K562 (cell line): ENCODE measurements around the gene PDE9A. TPM values are rescaled to one million over a fixed set of nuclear protein-coding genes. Genes with fewer than 3 reads are reported as not detected.

Source experiments
- ATAC-seq: fragments of 200-7000 bp; cut with Tn5 transposase; 3 replicates; pipeline ENCODE4 v1.9.1; 2020; ENCODE audit warnings: moderate library complexity
- BruUV-seq: library from RNA; stranded (reverse); fragments of 400-500 nt; replicated peaks from 2 replicates; lab custom pipeline; 2021; lab: Mats Ljungman, UMichigan
- CTCF ChIA-PET: fragments of 300-600 bp; formaldehyde crosslinking; extraction: SDS; loops from one replicate; lab custom pipeline; 2021; ENCODE audit warnings: low intra/inter-chr PET ratio; lab: Yijun Ruan, JAX
- POLR2A ChIA-PET: fragments of 300-600, 350-650 bp; sonication (Branson Sonifier 250); formaldehyde crosslinking; extraction: SDS; loops from one replicate; lab custom pipeline; 2021; ENCODE audit warnings: antibody characterized with exemption, inconsistent platforms; lab: Yijun Ruan, JAX
- DNase-seq, 4 experiments: peaks; one replicate each; pipeline versions ENCODE4 v3.0.0 to v3.0.0-alpha.2; 2011 to 2018; ENCODE audit warnings: low spot score in 3 of 4, mixed read lengths in 3 of 4; ENCODE audit errors: extremely low read depth in 1 of 4
- FAIRE-seq: peaks from 2 replicates; lab custom pipeline; 2011; peaks lifted over from hg19 to GRCh38; lab: Jason Lieb, UNC
- H2AFZ ChIP-seq: 2 replicates; pipeline ENCODE4 v1.6.0; 2011; ENCODE audit warnings: low read depth, low read length, control low read depth, inconsistent platforms
- H3K27ac ChIP-seq: fragments of 200-600 bp; 3 replicates; pipeline ENCODE4 v1.8.0; 2011; ENCODE audit warnings: low read depth, mild to moderate bottlenecking, control low read depth, inconsistent platforms, low read length, moderate library complexity, mixed read lengths; ENCODE audit errors: extremely low read depth
- H3K27me3 ChIP-seq, 2 experiments: fragments of 300-600 bp in 1 of 2; 2 replicates in 1 of 2; 3 replicates in 1 of 2; pipeline versions ENCODE4 v1.6.0 to v1.8.0; 2011; ENCODE audit warnings: inconsistent platforms in 2 of 2, low read length in 2 of 2, mild to moderate bottlenecking in 1 of 2, mixed read lengths in 1 of 2, moderate library complexity in 1 of 2; ENCODE audit not compliant: control insufficient read depth in 2 of 2, insufficient read depth in 2 of 2
- H3K36me3 ChIP-seq: fragments of 300-600 bp; 3 replicates; pipeline ENCODE4 v1.8.0; 2011; ENCODE audit warnings: mild to moderate bottlenecking, low read length, inconsistent platforms; ENCODE audit not compliant: control insufficient read depth, insufficient read depth
- H3K4me1 ChIP-seq, 2 experiments: fragments of 200-600 bp in 1 of 2; replicated peaks in 1 of 2; 2 replicates in 1 of 2; 3 replicates in 1 of 2; pipeline versions ENCODE4 v1.5.1 to v1.8.0; 2011; ENCODE audit warnings: inconsistent platforms in 2 of 2, low read length in 2 of 2, mild to moderate bottlenecking in 1 of 2, mixed read lengths in 1 of 2, moderate library complexity in 1 of 2; ENCODE audit not compliant: control insufficient read depth in 2 of 2, insufficient read depth in 2 of 2
- H3K4me2 ChIP-seq: 2 replicates; pipeline ENCODE4 v1.6.1; 2011; ENCODE audit warnings: low read length, control low read depth, inconsistent platforms, mixed read lengths; ENCODE audit not compliant: insufficient read depth
- H3K4me3 ChIP-seq: fragments of 200-600 bp; sonication (generic), shearing (Covaris generic); 2 replicates; pipeline ENCODE4 v1.5.1; 2016; ENCODE audit warnings: control low read depth, inconsistent platforms
- H3K79me2 ChIP-seq: fragments of 200-600 bp; 3 replicates; pipeline ENCODE4 v1.8.0; 2011; ENCODE audit warnings: low read length, inconsistent platforms; ENCODE audit not compliant: control insufficient read depth, insufficient read depth
- H3K9ac ChIP-seq, 2 experiments: 2 replicates each; pipeline versions ENCODE4 v1.6.0 to v1.6.1; 2011; ENCODE audit warnings: low read depth in 2 of 2, low read length in 2 of 2, control low read depth in 1 of 2, inconsistent platforms in 1 of 2, mild to moderate bottlenecking in 1 of 2, mixed read lengths in 1 of 2; ENCODE audit not compliant: insufficient read depth in 1 of 2
- H3K9me1 ChIP-seq: one replicate; pipeline ENCODE4 v1.6.0; 2011; ENCODE audit warnings: inconsistent platforms, mild to moderate bottlenecking, low read length, moderate library complexity; ENCODE audit not compliant: control insufficient read depth, insufficient read depth
- H3K9me3 ChIP-seq: replicated peaks from 2 replicates; pipeline ENCODE4 v1.5.1; 2011; ENCODE audit warnings: low read depth, low read length, inconsistent platforms; ENCODE audit not compliant: control insufficient read depth, insufficient read depth
- H4K20me1 ChIP-seq: replicated peaks from 2 replicates; pipeline ENCODE4 v1.6.1; 2011; ENCODE audit warnings: low read length, inconsistent platforms, mixed read lengths; ENCODE audit not compliant: control insufficient read depth, insufficient read depth
- BRCA1 ChIP-seq, 2 experiments: fragments of 450-650 bp in 1 of 2; sonication (generic) in 1 of 2; formaldehyde crosslinking in 1 of 2; IDR thresholded peaks; 2 replicates each; pipeline versions ENCODE4 v1.5.0 to v1.6.1; 2017 to 2020; ENCODE audit warnings: mild to moderate bottlenecking in 1 of 2, missing genetic modification reagents in 1 of 2
- CCNT2 ChIP-seq: IDR thresholded peaks from 2 replicates; pipeline ENCODE4 v1.6.1; 2011; ENCODE audit warnings: borderline replicate concordance, low read depth, mild to moderate bottlenecking, moderate library complexity, mixed read lengths, low read length; ENCODE audit not compliant: insufficient read length; ENCODE audit errors: extremely low read depth
- DDX20 ChIP-seq: fragments of 450-650 bp; IDR thresholded peaks from 2 replicates; pipeline ENCODE4 v1.6.1; 2016; ENCODE audit warnings: missing genetic modification characterization, low read depth, mild to moderate bottlenecking, missing compliant biosample characterization, moderate library complexity
- FOXK2 ChIP-seq, 2 experiments: fragments of 450-650 bp; IDR thresholded peaks in 1 of 2; conservative IDR thresholded peaks in 1 of 2; 2 replicates each; pipeline ENCODE4 v1.6.1; 2016; ENCODE audit warnings: low read depth in 2 of 2, mild to moderate bottlenecking in 1 of 2
- KLF10 ChIP-seq: fragments of 250-450 bp; sonication (Bioruptor Pico); IDR thresholded peaks from 2 replicates; pipeline ENCODE4 v1.6.1; 2021; ENCODE audit warnings: matching md5 sums
- NUFIP1 ChIP-seq: fragments of 450-650 bp; IDR thresholded peaks from 2 replicates; pipeline ENCODE4 v1.6.1; 2018; ENCODE audit not compliant: partially characterized antibody
- PURB ChIP-seq: sonication (generic); formaldehyde crosslinking; IDR thresholded peaks from 2 replicates; pipeline ENCODE4 v1.9.0; 2021; ENCODE audit warnings: low read depth, mild to moderate bottlenecking, missing genetic modification reagents
- RB1 ChIP-seq: fragments of 450-650 bp; IDR thresholded peaks from 2 replicates; pipeline ENCODE4 v1.6.1; 2017; ENCODE audit warnings: low read depth, mild to moderate bottlenecking
- SMAD2 ChIP-seq: fragments of 150-350 bp; IDR thresholded peaks from 2 replicates; pipeline ENCODE4 v1.6.1; 2014; ENCODE audit warnings: low read depth, mild to moderate bottlenecking, low read length
- SP2 ChIP-seq: IDR thresholded peaks from 2 replicates; pipeline ENCODE4 v1.6.1; 2011; ENCODE audit warnings: mild to moderate bottlenecking, low read depth, low read length, moderate library complexity; ENCODE audit not compliant: poor library complexity, severe bottlenecking; ENCODE audit errors: extremely low read depth
- TCF3 ChIP-seq: sonication (generic); formaldehyde crosslinking; IDR thresholded peaks from 2 replicates; pipeline ENCODE4 v1.4.0; 2020; ENCODE audit warnings: mild to moderate bottlenecking, missing genetic modification reagents
- ZKSCAN3 ChIP-seq: fragments of 250-450 bp; sonication (Bioruptor Pico); IDR thresholded peaks from 2 replicates; pipeline ENCODE4 v1.4.0; 2020
- ZNF655 ChIP-seq: fragments of 250-450 bp; sonication (Bioruptor Pico); IDR thresholded peaks from 2 replicates; pipeline ENCODE4 v1.5.0; 2021
- WGBS: fragments of 100-300 bp; shearing (Covaris generic); methylation state at CpG from one replicate; pipeline ENCODE4 v1.1.6; 2016; ENCODE audit warnings: low coverage, mixed read lengths; ENCODE audit not compliant: insufficient coverage; ENCODE audit errors: missing lambda C conversion rate; 5-methylcytosine and 5-hydroxymethylcytosine counted together
- in situ Hi-C: fragments of 300-500 bp; cut with MboI; formaldehyde crosslinking; loops from 4 replicates; pipeline ENCODE4 v1.15.0; 2018; ENCODE audit warnings: inconsistent platforms, mixed read lengths
- intact Hi-C: fragments of 100-400 bp; cut with micrococcal nuclease; formaldehyde crosslinking; loops from 2 replicates; pipeline ENCODE4 v1.14.2; 2022
- polyA plus RNA-seq, 8 experiments: library from polyadenylated mRNA; depleted of rRNA in 4 of 8; stranded (reverse) in 5 of 8; unstranded in 3 of 8; fragments of >200 nt; fragmentation: Nextera tagmentation in 2 of 8; fragmentation: Illumina TruSeq in 1 of 8; extraction: Ambion mirVana in 2 of 8; extraction: Trizol in 1 of 8; gene quantifications; 2 replicates each; pipeline versions ENCODE4 v1.2.1 to v1.2.3, GENCODE V29; 2011 to 2014; ENCODE audit warnings: inconsistent platforms in 1 of 8, missing spikeins in 1 of 8
- total RNA-seq, 7 experiments: library from RNA; depleted of rRNA in 6 of 7; stranded (reverse); fragments of >200 nt in 6 of 7; fragmentation: Illumina TruSeq in 2 of 7; extraction: Trizol in 2 of 7; gene quantifications; 2 replicates each; pipeline versions ENCODE4 v1.2.1 to v1.2.3, GENCODE V29; 2011 to 2021; ENCODE audit warnings: low replicate concordance in 1 of 7

PDE9A gene
- total and polyA plus RNA-seq, 9 of the 15 experiments (the other 6 are each of a cell fraction or from before 2014, with no cell fraction given): 0.07 to 0.27 TPM; not detected in 7

GRCh38 chr21:42785666-42786427, 132.4 kb downstream of the PDE9A start:
- in situ Hi-C loops (no loop called here), intact Hi-C loops (no loop called here)
- H3K27me3 ChIP-seq: peaks cover 62 to 69% of the 10 kb centered on the region in 2 experiments
- H3K4me2 ChIP-seq: no peak overlapping the region
- H3K4me1 ChIP-seq: peaks cover 0 to 11% of the 10 kb centered on the region in 2 experiments; a peak in 2 of 5 replicates
- 3% methylated on average over 28 of the region's 28 CpGs for WGBS
- CTCF ChIA-PET: no interaction called here
- ATAC-seq: no peak
- no peaks in the 10 kb centered on the region for H3K36me3 ChIP-seq
- no peak for FAIRE-seq
- H3K27ac ChIP-seq: no peak overlapping the region
- H3K9me1 ChIP-seq: no peaks in the 10 kb centered on the region
- no peak overlapping the region for H2AFZ ChIP-seq
- BruUV-seq: no TSS peak
- peaks cover 2% of the 10 kb centered on the region; the same call in 1 of the 2 replicates for H3K9me3 ChIP-seq
- TF ChIP-seq RB1: no peak
- TF ChIP-seq CCNT2: no peak
- no peak for TF ChIP-seq SMAD2
- no peak for TF ChIP-seq SP2
- TF ChIP-seq PURB (CRISPR knock-in tag): no peak
- no peak for TF ChIP-seq KLF10
- no peak for TF ChIP-seq ZKSCAN3 (CRISPR knock-in tag)
- TF ChIP-seq DDX20 (tag): no peak
- TF ChIP-seq NUFIP1: no peak
- no peak for TF ChIP-seq TCF3 (CRISPR knock-in tag)
- TF ChIP-seq FOXK2 (conservative IDR thresholded peaks at IDR 0.05 in 1 of 2, IDR thresholded peaks at IDR 0.05 in 1 of 2; ENCODE audit: low read depth in 2 of 2): no peak
- no peak for TF ChIP-seq ZNF655
- no peak for TF ChIP-seq BRCA1 (IDR thresholded peaks at IDR 0.05)
- no peak for TF ChIP-seq BRCA1 (CRISPR knock-in tag; IDR thresholded peaks at IDR 0.05)
- no peaks in the 10 kb centered on the region for H3K79me2 ChIP-seq
- no peak overlapping the region for H3K9ac ChIP-seq
- peak in 1 of 4 experiments; percentile 6 for DNase-seq
- H3K4me3 ChIP-seq: no peak overlapping the region
- POLR2A ChIA-PET: interaction anchor here (0.7 kb wide), 1 partner anchor 9 kb away, joined by 4 read pairs; no protein-coding TSS in a partner anchor
- H4K20me1 ChIP-seq: peaks cover 11% of the 10 kb centered on the region; the same call in 1 of the 2 replicates
